ENCODE results near the gene SRCIN1.

The SRCIN1 gene

GRCh38 chr17:38621538-38621937, 15.8 kb upstream of the SRCIN1 start:
- ChIA-PET CTCF (no interaction called here), POLR2A (no interaction called here)
- no peak for TF ChIP-seq CTCF (IDR thresholded peaks at IDR 0.05; ENCODE audit: insufficient read depth, low read length, missing control alignments)
- H3K4me3 ChIP-seq (ENCODE audit: low read depth, low read length): no peak overlapping the region
- no peak for DNase-seq (ENCODE audit: low read depth, low spot score)

- no peak for DNase-seq (ENCODE audit: low read depth, low spot score)
- ChIA-PET POLR2A (no interaction called here), CTCF (interaction anchor here (1.0 kb wide), 1 partner anchor 63 kb away, joined by 3 read pairs; no protein-coding TSS in a partner anchor)
- no peak overlapping the region for H3K4me3 ChIP-seq (ENCODE audit: low read depth, low read length)
- TF ChIP-seq CTCF (IDR thresholded peaks at IDR 0.05; ENCODE audit: insufficient read depth, low read length, missing control alignments): no peak
These were observed 15.0 kb upstream of the SRCIN1 start for GRCh38 chr17:38620551-38621277.

- CTCF ChIA-PET: interaction anchor here (1.0 kb wide), 1 partner anchor 62 kb away, joined by 3 read pairs; no protein-coding TSS in a partner anchor
- no peak for TF ChIP-seq CTCF (IDR thresholded peaks at IDR 0.05; ENCODE audit: insufficient read depth, low read length, missing control alignments)
- DNase-seq (ENCODE audit: low read depth, low spot score): no peak
- no peak overlapping the region for H3K4me3 ChIP-seq (ENCODE audit: low read depth, low read length)
- POLR2A ChIA-PET: no interaction called here
These were observed 14.3 kb upstream of the SRCIN1 start for GRCh38 chr17:38619937-38620550.

- no peak for DNase-seq (ENCODE audit: low read depth, low spot score)
- POLR2A ChIA-PET: no interaction called here
- TF ChIP-seq CTCF (IDR thresholded peaks at IDR 0.05; ENCODE audit: insufficient read depth, low read length, missing control alignments): no peak
- CTCF ChIA-PET: no interaction called here
- H3K4me3 ChIP-seq (ENCODE audit: low read depth, low read length): no peak overlapping the region
These were observed 13.7 kb upstream of the SRCIN1 start for GRCh38 chr17:38619451-38619795.

GRCh38 chr17:38617967-38618760, 12.4 kb upstream of the SRCIN1 start:
- TF ChIP-seq CTCF (IDR thresholded peaks at IDR 0.05; ENCODE audit: insufficient read depth, low read length, missing control alignments): no peak
- POLR2A ChIA-PET: no interaction called here
- no peak for DNase-seq (ENCODE audit: low read depth, low spot score)
- CTCF ChIA-PET: interaction anchor here (0.9 to 1.7 kb wide), 2 partner anchors 12 to 34 kb away, joined by 3 to 4 read pairs; no protein-coding TSS in a partner anchor
- no peak overlapping the region for H3K4me3 ChIP-seq (ENCODE audit: low read depth, low read length)
